HG02973 (cell line): Measurements from ENCODE around the gene HOGA1.
"Not testable (repeated sequence)": the region's sequence is repeated elsewhere in the genome, so short reads cannot be mapped to it uniquely, and the experiment has no call there.

Experiments
- ATAC-seq: cut with Tn5 transposase; IDR thresholded peaks from one replicate; pipeline ENCODE4 v1.9.1; 2021; ENCODE audit warnings: moderate library complexity; ENCODE audit not compliant: unreplicated experiment

The HOGA1 gene

DNA sequence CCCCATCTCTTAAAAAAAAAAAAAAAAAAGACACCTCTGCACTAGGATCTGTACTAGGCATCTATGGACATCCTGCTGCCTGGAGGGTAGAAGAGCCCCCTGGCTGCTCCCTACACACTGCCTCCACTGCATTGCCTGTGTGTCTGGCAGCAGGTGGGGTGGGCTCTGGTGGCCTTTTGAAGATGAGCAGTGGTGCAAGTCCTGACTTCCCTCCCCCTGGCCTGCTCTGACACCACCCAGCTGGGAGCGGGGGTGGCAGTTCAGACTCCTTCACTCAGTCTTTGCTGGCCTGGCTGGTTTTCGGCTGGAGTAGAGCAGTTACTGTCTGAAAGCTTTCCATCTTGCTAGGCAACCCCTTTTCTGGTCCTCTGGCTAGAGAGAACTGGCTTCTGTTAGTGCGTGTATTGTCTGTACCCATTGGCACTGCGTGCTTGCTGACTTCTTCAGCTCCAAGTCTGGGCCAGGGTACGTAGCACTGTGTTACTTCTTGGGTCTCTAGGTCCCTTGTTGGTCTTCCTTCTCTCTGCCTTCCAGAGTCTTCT is 23.0 kb downstream of the HOGA1 start:
- ATAC-seq: no peak

DNA sequence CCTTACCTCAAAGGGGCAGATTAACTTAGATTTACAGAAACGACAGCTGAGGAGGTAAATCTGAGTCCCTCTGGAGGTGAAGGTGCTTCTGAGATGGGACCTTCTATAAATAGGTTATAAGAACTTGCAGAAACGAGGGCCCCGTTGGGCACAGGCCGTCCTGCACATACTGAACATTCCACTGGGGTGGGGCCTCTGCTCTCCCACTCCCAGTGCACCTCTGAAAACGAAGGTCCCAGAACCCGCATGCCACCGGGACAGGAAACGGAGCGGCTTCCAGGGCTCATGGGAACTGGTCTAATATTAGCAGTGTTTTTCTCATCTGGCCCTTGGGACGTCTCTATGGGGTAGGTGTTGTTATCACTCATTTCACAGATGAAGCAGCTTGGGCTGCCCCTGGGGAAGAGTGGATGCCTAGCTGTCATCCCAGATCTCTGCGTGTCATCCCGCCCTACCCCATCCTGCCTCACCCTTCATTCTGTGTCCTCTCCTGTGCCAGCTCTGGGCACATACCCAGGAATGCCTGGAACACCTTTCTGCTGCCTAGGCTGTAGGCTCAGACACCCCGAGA is 24.9 kb downstream of the HOGA1 start:
- ATAC-seq: no peak

DNA sequence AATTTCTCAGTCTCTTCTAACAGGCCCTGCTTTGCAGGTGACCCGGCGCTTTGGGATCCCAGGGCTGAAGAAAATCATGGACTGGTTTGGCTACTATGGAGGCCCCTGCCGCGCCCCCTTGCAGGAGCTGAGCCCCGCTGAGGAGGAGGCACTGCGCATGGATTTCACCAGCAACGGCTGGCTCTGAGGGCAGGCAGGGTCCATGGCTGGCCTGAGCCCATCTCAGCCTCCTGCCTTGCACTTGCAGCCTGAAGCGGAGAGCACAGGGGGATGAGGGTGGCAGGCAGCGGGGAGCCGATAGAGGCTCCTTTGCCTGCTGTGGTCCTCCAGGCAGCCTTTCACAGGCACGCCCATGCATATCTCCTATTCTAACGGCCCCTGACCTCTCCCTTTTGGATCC is 27.3 kb downstream of the HOGA1 start:
- ATAC-seq: no peak

DNA sequence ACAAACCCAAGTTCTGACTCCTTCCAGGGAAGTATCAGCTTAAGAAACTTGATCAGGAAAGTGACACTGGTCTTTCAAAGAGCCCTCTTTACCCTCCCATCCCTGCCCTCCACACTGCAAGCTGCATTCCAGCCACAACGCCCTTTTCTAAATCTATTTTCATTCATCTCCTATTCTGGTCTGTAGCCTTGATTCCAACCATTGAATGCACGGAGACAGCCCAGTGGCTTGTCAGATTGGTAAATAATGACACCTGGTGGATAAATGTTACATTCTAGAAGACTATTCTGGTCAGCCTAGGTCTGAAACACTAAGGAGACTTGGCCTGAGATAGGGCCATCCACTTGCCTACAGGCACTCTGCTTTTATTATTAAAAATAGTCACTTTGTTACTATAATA is 28.2 kb downstream of the HOGA1 start:
- no peak for ATAC-seq

DNA sequence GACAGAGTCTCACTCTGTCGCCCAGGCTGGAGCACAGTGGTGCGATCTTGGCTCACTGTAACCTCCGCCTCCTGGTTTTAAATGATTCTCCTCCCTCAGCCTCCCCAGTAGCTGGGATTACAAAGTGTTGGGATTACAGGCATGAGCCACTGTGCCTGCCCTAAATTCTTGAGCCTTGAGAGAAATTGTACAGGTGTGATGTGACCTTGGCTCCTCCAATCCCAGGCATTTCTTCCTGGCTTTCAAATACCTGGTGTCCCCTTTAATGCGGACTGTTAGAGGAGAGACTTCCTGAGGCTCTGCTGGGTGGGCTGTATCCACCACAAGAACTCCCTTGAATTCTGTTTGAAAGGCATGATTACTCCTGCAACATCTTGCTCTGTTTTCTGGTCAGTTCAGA is 34.1 kb downstream of the HOGA1 start:
- no peak for ATAC-seq

DNA sequence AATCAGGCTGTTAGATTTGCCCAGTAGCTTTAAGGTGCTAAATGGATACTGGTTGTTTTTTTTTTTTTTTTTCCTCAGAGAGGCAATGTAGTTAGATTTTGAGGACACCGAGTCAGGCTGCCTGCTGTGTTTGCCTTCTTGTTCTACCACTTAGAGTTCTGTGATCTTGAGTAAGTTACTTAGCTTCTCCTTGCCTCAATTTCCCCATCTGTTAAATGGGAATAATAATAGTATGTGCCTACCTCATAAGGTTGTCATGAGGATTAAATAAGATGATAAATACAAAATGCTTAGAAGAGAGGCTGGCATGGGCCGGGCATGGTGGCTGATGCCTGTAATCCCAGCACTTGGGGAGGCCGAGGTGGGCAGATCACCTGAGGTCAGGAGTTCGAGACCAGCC is 34.5 kb downstream of the HOGA1 start:
- no peak for ATAC-seq

DNA sequence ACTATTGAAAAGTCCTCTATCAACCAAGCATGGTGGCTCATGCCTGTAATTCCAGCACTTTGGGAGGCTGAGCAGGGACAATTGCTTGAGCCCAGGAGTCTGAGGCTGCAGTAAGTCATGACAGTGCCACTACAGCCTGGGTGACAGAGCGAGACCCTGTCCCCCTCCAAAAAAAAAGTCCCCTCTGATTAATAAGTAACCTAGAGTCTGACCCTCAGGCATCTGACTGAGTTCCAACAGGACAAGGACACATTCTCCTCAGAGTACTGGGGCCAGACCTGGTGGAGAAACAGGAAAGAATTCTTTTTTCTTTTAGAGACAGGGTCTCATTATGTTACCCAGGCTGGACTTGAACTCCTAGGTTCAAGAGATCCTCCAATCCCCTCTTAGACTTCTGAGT is 39.1 kb downstream of the HOGA1 start:
- no peak for ATAC-seq

DNA sequence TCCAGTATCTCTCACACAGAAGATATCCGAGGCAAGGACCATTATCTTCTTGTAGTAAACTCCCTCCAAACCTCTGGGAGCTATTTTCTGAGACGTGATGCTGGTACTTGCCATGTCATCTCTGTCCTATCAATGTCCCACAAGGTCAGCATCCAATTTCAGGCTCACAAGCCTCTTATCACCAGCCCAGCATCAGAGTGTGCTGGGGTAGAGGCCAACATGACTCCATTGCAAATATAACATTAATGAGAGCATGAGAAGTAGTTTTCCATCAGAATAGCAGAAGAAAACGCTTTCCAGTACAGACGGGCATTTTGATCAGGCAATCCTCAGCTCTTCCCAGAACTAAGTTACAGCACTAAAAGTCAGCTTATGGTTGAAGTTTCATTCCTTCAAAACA is 43.5 kb downstream of the HOGA1 start:
- ATAC-seq: no peak

DNA sequence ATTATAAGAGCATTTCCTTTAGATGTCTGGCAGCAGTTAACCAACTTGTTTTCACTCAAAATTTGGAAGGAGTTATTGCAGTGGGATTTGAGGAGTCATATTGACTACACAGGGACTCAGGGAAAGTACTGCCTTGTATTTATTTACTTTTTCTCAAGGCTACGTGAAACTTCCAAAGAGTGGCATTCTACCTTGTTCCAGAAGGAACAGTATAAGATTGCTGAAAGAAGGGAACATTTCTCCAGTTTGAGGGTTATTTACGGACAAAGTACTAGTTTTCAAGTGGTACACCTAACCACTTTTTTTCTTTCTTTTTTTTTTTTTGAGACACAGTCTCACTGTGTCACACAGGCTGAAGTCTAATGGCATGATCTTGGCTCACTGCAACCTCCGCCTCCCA is 44.0 kb downstream of the HOGA1 start:
- ATAC-seq: no peak

DNA sequence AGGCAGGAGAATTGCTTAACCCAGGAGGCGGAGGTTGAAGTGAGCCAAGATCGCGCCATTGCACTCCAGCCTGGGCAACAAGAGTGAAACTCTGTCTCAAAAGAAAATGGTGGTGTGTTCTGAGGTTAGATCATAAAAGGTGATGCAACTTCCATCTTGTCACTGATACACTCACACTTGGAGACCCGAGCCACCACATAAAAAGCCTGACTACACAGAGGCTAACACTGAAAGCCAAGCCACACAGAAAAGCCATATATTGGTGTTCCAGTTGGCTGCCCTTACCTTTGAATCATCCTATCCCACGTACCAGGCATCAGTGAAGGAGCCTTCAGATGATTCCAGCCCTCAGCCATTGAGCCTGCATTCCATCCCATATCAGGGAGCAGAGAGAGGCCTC is 45.1 kb downstream of the HOGA1 start:
- no peak for ATAC-seq

DNA sequence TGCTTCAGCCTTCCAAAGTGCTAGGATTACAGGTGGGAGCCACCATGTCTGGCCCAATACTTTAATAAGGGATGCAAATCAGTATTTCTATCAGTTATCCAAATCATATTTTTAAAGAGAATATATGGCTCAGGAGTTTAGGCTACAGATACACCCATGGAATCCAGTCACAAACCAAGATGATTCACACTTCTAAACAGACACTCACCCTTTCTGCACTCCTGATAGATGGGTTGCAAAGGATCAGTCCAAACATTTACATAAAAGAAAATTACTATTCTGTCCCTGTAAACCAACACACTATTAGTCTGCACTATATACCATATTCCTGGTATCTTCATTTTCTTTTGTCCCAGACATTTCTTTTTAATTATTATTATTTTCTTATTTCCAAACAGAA is 46.9 kb downstream of the HOGA1 start:
- no peak for ATAC-seq

DNA sequence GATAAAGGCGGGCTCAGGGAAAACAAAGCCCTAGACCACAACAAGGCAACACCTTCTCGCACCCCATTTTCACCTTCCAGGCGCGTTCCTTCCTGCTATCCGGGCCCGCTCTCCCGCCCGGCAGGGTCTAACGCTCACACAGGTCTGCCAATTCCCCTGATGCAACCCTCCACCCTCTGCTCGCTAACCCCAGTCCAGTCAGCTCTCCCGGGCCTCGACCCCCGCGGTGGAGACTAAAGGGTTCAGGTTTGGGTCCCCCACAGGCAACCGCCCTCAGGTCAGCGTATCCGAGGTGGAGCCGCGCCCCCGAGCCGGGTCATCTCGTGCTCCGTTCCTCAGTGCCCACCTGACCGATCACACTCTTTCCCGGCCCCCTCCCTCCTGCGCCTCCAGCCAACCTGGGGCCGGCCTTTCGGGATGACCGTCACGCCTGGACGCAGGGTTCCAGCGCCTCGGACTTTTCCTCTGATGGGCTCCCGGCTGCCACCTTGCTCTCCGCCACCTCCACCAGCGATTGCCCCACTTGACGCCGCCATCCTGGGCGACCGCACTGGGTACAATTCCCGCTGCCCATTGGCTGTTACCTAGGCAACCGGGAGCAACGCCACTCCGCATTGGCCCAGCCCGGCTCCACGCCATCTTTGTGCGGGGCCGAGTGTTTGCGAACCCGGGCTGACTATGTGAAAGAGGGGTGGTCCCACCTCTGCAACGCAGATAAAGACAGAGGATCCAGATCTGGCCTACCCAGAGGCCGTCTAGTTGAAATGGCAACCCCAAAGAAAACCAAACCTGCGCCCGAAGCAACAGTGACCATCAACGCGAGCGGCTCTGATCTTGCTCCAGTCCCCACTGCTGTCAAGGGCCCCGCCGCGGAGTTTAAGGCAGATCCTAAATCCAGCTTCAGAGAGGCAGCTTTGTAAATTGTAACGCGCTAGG is 49.0 kb downstream of the HOGA1 start, which contains the start of gene MORN4:
Gene MORN4, minus strand, starts transcription at position 552 of the 936 bp plus-strand sequence. CDS start 13,847 bp downstream, outside the sequence.
- peak; percentile 97 for ATAC-seq

DNA sequence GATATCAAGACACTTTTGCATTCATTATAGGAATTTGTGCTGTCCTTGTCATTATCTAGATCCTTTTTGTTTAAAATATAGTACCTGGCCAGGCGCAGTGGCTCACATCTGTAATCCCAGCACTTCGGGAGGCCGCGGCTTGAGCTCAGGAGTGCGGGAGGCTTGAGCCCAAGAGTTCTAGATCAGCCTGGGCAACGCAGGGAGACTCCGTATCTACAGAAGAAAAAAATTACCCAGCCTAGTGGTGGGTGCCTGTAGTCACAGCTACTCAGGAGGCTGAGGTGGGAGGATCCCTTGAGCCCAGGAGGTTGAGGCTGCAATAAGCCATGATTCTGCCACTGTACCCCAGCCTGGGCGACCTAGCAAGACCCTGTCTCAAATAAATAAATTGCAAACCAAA is 49.7 kb downstream of the HOGA1 start:
- ATAC-seq: no peak

DNA sequence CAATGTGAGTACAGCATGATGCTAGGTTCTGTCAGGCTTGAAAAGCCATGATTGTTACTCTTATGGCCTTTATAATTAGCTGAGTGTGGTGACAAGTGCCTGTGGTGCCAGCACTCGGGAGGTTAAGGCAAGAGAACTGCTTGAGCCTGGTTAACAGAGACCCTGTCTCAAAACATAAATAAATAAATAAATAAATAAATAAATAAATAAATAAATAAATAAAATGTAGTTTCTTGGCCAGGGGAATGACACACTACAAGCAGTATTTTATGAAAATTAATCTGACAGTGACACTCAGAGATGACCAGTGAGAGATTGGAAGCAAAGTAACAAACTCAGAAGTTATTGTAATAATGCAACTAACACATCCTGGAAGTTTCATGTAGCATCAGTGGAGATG is 51.4 kb downstream of the HOGA1 start:
- no peak for ATAC-seq

DNA sequence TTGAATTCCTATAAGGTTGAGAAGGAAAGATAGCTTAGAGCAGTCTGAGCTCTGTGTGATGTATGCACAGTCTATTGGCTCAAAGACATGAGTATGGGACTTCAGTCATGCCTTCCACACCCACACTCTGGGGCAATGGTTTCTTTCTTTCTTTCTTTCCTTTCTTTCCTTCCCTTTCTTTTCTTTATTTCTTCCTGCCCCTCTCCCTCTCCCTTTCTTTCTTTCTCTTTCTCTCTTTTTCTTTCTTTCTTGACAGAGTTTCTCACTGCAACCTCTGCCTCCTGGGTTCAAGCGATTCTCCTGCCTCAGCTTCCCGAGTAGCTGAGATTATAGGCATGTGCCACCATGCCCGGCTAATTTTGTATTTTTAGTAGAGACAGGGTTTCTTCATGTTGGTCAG is 54.9 kb downstream of the HOGA1 start:
- ATAC-seq: not testable (repeated sequence)

DNA sequence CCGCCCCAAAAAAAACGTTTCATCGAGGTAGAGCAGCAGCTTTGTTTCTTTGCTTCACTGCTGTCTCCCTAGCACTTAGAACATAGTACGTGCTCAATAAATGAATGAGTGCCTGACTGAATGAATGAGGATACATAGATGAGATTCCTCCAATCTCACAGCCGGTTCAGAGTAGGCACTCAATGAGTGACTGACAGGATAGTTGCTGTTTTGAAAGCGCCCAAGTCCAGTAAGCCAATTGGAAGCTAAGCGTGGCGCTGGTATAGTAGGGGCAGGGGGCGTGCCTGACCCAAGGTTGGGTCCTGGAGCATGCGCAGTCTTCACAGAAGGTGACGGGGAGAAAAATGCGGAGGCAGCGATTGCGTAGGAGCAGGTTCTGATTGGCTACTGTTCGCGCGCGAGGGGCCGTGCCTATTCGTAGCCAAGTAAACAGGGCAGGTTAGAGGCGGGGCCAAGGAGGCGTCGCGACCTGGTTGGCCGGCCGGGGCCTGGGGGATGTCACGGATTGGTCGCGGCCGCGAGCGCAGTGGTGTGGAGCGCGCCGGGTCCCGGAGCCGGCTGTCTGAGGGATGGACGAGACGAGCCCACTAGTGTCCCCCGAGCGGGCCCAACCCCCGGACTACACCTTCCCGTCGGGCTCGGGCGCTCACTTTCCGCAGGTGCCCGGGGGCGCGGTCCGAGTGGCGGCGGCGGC is 56.1 kb downstream of the HOGA1 start, which contains the start of gene PI4K2A:
Gene PI4K2A, plus strand, starts transcription at position 498 of the 694 bp plus-strand sequence. Its CDS starts 72 bp downstream, at position 570.
- ATAC-seq: peak; percentile 97

DNA sequence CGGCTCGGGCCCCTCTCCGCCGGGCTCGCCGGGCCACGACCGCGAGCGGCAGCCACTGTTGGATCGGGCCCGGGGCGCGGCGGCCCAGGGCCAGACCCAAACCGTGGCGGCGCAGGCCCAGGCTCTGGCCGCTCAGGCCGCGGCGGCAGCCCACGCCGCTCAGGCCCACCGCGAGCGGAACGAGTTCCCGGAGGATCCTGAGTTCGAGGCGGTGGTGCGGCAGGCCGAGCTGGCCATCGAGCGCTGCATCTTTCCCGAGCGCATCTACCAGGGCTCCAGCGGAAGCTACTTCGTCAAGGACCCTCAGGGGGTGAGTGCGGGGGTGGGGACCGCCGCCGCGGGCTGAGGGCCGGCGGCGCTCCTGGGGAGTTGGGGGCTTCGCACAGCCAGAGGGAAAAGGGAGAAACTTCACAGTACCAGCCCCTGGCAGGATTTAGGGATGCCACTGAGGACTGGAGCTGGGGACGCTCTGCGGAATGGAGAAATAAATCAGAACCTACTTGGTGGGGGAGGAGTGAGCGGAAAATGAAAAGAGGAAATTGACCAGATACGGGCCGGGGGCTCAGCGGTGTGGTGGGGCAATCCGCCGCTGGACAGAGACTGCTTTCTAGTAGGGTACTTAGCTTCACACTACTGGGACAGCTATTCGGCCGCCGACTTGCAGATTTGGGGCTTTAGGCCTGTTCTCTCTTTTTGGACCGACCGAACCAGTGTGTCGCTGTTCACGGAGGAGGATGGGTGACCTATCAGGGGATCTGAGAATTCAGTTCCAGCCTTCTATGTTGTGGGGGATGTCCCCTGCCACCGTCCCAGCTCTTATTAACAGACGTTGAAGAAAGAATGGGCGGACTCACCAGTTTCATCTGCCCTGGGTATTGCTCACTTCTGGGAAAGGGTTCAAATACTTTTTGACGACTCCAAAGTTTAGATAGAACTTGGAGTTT is 57.0 kb downstream of the HOGA1 start:
- ATAC-seq: peak; percentile 23

DNA sequence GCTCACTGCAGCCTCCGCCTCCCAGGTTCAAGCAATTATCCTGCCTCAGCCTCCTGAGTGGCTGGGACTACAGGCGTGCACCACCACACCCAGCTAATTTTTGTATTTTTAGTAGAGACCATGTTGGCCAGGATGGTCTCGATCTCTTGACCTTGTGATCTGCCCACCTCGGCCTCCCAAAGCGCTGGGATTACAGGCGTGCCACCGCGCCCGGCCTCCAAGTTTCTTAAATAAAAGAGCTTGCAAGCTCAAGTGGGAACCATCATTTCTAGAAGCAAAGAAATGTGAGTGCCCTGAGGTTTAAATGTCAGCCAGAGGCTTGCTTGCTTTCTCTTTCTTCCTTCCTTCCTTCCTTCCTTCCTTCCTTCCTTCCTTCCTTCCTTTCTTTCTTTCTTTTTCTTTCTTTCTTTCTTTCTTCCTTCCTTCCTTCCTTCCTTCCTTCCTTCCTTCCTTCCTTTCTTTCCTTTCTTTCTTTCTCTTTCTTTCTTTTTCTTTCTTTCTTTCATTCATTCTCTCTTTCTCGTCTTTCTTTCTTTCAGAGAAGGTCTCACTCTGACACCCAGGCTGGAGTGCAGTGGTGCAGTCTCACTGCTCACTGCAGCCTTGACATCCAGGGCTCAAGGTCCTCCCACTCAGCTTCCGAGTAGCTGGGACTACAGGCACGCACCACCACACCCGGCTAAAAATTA is 58.4 kb downstream of the HOGA1 start:
- not testable (repeated sequence) for ATAC-seq

DNA sequence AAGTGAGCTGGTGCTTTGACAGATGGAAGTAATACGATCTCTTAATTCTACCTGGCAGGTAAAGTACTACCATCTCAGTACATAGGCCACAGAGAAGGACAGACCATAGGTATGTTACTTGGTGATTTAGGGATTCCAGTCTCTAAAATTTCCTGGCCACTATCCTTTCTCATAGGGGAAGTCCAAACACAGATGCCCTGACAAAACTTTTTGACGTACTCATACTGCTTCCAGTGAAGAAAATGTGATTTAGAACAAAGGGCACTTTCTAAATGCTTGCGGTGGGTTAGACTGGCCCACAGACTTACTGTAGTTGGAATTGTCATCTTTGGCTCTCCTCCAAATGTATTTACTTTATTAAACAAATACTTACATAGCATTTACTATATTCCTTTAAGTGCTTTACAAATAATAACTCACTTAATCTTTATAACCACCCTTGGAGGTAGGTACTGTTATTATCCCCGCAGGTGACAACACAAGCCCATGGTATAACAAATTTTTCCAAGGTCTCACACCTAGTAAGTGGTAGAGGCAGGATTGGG is 59.3 kb downstream of the HOGA1 start:
- no peak for ATAC-seq
